ENCODE data around the gene FTO.

FTO gene

DNA sequence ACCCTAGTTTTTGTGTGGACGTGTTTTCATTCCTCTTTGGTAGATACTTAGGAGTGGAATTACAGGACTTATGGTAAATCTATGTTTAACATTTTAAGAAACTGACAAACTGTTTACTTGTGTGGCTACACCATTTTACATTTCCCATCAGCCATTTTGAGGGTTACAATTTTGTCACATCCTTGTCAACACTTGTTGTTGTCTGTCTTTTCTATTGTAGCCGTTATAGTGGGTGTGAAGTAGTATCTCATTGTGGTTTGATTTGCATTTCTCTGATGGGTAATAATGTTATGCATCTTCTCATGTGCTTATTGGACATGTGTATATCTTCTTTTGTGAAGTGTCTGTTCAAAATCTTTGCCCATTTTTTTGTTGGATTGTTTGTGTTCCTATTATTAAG is 4.5 kb downstream of the FTO start:
- FAIRE-seq = no peak

DNA sequence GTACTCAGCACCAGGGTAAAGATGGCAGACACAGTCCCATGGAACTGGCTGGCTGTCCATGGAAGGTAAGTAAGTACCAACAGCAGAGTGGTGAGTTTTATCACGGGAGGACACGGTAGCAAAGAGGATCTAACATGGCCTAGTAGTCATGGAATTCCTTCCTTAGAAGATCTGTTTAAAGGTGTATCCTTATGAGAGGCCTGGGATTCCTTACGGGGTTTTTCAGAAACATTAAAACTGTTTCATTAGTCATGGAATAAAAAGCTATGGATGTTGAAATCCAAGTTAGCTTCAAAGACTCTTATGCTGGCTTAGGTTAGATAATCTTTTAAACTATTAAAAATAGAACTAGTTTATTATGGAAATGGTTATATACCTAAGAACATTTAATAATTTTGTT is 7.4 kb downstream of the FTO start:
- no peak for DNase-seq (ENCODE audit: low spot score)
- FAIRE-seq = no peak

More for the DNA sequence above, 4.5 kb downstream of the FTO start:
- DNase-seq (ENCODE audit: low spot score) = no peak

DNA sequence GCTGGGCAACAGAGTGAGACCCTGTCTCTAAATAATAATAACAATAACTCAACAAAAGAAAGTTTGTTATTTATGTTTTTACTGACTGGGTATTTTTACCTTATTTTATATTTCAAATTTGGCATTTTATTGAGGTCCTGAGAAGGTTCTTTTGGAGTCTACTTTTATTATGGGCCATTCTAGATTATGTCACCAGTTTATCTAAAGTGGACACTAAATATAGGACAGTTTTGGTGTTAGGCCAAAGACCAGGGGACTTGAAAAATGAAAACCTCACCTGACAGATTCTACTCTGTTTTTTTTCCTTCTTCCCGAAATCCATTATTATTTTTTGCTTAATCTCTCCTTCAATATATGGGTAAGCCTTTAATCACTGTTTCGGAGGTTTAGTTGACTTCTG is 8.1 kb downstream of the FTO start:
- no peak for DNase-seq (ENCODE audit: low spot score)
- FAIRE-seq = no peak

DNA sequence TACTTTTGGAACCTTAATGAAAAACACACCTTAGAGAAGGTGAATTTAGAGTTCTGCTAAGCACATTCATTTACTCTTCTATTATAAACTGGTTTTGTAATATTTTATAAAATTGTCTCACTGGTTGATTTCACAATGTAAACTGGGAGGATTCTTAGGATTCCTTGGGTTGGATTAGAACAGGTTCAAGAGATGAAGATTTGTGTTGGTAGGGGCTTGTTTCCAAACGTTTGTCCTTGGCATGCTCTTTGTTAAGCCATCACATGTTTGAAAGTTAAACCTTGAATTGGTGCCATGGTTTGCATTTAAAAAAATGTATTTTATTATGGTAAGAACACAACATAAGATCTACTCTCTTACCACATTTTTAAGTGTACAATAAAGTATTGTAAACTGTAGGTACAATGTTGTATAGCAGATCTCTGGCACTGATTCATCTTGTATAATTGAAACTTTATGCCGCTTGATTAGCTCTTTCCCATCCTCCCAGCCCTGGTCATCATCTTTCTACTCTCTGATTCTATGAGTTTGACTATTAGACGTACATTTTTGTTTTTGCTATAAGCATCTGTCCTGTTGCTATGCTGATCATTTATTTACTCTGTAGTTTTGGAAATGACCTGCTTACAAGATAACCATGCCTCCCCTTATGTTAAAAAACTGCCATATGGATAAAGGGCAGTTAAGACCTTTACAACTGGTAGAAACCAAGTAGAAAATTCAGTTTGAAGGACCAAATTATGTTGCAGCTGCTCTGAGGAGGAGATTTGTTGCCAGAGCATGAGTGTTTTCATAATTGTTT is 9.6 kb downstream of the FTO start:
- DNase-seq (ENCODE audit: low spot score) (no peak), FAIRE-seq (no peak)

DNA sequence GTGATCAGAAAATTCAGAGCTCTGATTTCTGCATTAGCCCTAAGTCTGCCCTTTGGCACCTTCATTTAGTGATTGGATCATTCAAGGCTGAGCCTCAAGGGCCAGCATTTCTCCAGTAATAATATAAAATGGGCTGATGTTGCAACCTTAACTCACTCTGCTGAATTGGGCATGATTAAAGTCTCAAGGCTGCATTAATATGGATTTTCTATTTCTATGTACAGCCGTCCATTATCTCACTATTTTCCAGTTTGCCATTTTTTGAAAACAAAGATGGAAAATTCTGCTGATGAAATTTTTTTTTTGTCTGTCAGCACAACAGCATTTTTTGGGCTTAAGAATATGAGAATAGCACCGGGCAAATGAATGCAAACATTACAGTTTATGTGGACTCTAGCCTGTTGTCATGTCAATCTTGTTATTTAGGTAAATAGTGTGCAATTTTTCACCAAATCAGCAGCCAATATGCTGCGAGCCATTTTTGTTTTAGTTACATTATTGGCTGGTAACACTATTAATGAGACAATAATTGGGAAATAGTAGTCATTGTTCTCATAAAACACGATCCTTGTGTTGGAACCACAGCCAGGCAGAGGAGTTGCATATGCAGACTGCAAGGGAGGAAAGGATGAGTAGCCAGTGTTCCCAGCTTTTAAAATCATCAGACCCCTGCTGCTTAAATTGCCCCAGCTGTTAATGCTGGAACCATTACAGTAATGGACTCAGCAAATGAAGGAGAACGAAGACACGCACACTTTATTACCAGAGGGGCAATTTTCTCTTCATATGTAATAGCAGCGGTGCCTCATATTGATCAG is 10.5 kb downstream of the FTO start:
- FAIRE-seq = no peak
- no peak for DNase-seq (ENCODE audit: low spot score)

DNA sequence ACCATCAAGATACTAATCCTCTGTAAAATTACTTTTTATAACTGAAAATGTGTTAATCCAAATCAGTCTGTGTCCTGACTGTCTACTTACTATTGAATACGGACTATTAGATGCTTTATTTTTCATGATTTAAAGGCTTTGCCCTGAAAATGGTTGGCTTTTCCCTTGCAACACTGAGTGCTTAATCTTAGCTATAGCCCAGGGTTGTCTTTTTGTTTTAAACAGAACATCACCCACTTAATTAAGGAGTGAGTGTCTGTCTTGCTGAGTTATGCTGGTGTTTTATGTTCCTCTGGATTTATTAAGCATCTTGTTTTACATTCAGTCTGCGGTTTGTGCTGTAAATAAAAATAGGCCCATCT is 11.0 kb downstream of the FTO start:
- FAIRE-seq = no peak

DNA sequence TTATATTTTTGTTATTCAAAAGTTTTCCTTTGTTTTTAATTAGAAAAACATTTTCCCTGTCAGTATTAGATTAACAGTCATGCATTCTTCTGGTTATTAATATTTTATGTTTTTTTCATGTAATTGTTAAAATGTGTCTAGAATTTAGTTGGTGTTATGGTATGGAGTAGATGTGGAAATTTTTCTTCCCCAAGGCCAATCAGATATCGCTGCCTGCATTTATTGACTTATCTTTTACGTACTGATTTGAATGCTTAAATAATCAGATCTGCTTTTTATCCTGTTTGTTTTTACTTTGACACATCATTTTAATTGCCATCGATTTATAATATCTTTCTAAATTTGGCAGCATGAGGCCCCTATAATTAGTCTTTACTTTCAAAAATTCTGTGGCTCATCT is 13.6 kb downstream of the FTO start:
- no peak for DNase-seq (ENCODE audit: low spot score)
- FAIRE-seq = no peak

More for the DNA sequence above, 11.0 kb downstream of the FTO start:
- DNase-seq (ENCODE audit: low spot score) = no peak

DNA sequence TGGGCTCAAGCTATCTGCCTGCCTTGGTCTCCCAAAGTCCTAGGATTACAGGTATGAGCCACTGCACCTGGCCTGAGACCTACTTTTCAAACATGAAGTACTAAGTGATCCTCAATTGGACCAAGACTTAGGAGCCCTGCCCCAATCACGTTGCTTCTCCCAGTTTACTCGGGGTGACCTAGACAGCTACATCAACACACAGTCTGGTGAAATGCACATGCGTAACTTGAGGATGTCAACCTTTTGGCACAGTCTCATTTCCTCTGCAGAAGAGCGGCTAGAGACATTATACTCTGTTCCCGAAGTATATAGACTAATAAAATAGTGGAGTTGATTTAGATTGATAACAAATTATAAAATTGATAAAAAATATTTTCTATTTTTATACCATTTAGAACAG is 17.1 kb downstream of the FTO start:
- DNase-seq (ENCODE audit: low spot score) = no peak
- no peak for FAIRE-seq

DNA sequence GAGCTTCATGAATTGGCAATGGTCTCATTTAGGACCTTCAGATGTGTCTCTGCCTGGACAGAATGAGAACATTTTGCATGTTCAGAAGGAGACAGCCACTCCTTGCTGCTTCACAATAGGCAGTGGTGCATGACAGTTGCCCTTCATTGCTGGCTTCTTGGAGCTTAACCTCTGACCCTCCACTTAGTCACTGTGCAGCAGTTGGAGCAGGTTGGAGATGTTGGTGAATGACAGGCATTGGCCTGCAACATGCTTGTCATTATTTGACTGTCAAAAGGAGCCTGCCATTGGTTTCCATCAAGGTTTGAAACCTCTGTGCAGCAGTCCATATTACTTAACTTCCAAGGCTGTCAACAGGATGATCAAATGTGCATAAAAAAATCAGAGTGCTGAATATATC is 22.7 kb downstream of the FTO start:
- FAIRE-seq = peak; percentile 97
- peak; percentile 82 for DNase-seq (ENCODE audit: low spot score)

DNA sequence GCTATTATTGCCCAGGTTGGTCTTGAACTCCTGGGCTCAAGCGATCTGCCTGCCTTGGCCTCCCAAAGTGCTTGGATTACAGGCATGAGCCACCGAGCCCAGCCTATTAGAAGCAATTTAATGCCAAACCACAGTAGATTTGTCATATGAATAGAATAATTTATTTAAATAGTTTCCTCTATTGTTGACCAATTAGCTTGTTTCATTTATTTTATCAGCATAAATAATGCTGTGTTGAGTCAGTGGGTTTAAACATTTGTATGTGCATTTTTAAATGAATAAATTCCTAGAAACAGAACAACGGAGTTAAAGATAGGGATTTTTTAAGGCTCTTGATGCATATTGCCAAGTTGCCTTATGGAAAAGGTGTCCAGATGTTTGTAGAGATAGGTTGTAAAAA is 26.7 kb downstream of the FTO start:
- DNase-seq (ENCODE audit: low spot score) = no peak
- FAIRE-seq = no peak

DNA sequence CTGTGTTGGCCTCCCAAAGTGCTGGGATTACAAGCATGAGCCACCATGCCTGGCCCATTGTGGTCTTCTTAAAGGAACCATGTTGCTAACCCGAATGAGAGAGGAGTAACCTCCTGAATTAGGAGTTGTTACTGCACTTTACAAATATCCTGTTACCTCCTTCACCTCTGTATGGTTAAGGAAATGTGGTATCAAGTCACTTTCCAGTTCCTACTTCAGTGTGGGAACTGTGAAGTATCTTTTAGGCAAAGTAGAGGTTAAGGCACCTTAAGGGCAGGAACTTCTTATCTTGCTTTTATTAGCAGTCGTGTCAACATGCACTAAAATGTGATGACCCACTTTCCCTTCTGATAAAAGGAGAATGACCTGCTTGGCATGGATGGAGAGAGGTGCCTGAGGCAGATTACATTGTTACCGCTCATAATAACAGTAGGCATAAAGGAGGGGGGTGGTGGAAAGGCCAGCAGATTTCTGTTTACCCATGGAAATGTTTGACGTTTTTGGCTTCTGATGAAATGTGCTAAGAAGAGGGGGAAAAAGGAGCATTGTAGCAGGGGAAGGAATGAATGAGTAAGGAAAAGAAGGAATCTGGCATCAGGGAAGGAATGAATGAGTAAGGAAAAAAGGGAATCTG is 28.5 kb downstream of the FTO start:
- no peak for FAIRE-seq
- DNase-seq (ENCODE audit: low spot score) = no peak

DNA sequence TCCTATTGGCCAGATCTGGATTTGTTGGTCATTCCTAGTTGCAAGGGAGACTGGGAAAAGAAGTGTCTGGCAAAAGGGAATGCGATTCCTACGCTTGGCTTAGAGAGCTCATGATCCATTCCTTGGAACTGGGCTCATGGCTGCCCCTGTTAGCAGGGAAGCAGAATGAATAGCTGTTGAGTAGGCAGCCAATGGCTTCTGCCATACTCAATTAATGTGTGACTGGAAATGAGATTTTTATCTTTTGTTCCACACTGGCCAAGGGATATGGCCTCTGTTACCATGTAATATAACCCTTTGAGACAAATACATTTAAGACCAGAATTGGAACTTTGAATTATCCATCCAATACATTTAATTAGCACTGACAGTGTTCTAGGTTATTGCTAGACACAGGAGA is 31.0 kb downstream of the FTO start:
- FAIRE-seq (no peak), DNase-seq (ENCODE audit: low spot score) (no peak)

DNA sequence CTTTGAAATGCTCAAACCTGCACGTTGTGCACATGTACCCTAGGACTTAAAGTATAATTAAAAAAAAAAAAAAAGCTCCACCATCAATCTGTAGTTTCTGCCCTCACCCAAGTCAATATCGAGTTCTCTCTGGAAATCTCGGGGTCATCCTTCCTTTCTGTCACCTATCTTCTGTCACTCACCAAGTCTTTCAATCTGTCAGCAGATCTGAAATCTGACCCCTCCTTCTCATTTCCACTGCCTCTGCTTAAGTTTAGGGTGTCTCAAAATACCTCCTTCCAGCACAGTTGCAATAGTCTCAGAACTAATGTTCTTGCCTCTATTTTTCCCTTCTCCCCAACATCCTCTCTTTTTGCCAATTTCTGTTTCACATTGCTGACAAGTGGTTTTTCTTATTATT is 32.3 kb downstream of the FTO start:
- no peak for DNase-seq (ENCODE audit: low spot score)
- no peak for FAIRE-seq

DNA sequence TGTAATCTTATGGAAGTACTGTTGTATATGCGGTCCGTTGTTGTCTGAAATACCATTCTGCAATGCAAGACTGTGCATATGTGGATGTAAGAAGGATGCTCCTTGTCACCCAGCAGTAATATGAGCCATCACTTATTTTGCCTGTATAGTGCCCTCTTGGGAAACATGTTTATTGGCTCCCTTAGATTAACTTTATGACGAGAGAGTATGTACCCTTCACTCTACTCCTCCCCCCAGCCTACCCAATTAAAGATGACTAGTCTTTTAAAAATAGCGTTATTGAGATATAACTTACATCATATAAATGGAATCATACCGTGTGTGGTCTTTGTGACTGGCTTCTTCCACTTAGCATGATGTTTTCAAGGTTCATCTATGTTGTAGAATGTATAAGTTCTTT is 33.6 kb downstream of the FTO start:
- DNase-seq (ENCODE audit: low spot score) (no peak), FAIRE-seq (no peak)

DNA sequence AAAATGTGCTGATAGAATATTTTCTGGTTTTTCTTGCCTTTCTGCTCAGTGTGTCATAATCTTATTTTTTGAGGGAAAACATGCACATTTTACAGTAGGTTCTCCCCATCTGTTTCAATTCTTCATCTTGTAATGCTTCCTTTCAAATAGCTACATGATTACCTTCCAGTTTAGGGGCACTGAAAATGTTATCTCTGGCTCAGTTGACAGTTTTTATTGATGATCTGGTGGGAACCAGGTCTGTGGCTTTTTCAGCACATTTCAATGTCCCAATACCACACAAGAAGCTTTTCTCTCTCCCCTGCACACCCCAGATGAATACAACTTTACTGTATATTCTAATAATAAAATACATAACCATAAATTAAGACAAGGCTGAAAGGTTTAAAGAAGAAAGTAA is 36.5 kb downstream of the FTO start:
- DNase-seq (ENCODE audit: low spot score) (no peak), FAIRE-seq (no peak)

DNA sequence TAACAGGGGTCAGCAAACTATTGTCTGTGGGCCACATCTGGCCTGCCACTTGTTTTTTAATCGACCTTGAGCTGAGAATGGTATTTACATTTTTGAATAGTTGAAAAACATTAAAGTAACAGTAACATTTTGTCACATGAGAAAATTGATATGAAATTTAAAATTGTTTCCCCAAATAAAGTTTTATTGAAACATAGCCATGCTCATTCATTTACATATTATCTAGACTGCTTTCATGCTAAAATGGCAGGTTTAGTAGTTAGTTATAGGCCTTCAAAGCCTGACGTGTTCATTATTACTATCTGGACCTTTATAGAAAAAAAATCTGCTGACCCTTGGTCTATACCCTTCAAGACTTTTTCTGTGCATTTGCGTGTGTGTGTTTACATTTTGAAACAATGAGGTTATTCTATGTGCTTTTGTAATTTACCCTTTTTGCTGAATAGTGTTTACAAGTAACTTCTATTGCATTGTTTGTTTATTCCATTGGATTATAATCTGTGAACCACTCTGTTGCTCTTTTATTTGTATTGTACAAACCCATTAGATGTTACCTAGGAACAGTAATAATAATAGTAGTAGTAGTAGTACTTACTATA is 37.1 kb downstream of the FTO start:
- DNase-seq (ENCODE audit: low spot score) (no peak), FAIRE-seq (no peak)

DNA sequence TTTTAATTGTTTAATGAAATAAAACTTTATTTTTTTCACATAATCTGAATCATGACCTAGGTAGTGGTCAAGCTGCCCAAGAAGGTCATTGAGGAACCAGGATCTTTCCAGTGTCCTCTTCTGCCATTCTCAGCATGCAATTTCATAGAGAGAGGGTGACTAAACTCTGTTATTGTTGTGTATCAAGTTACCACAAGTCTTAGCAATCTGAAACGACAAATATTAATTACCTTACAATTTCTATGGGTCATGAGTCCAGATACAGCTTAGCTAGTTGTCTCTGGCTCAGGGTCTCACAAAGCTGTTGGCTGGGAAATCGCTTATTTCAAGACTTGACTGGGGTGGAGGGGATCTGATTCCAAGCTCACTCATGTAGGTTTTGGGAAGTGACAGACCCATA is 37.6 kb downstream of the FTO start:
- DNase-seq (ENCODE audit: low spot score) (no peak), FAIRE-seq (no peak)

DNA sequence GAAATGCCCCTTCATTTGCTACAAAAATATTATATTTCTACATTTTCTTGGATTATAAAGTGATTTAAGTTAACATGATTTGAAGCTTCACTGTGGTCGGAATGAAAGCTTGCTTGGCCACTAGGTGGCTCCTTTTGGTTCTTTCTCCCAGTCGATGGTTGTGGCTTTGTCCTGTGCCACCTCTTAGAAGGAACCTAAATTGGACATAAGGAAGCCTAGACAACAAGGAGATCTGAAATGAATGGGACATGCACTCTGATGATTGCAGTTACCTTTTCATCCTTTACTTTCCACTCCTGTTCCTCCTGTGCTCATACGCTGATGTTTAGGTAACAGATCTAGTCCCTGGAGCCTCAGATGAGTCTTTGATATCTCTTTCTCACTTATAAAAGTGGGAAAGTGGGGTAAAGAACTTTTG is 39.2 kb downstream of the FTO start:
- peak; percentile 32 for FAIRE-seq
- no peak for DNase-seq (ENCODE audit: low spot score)

DNA sequence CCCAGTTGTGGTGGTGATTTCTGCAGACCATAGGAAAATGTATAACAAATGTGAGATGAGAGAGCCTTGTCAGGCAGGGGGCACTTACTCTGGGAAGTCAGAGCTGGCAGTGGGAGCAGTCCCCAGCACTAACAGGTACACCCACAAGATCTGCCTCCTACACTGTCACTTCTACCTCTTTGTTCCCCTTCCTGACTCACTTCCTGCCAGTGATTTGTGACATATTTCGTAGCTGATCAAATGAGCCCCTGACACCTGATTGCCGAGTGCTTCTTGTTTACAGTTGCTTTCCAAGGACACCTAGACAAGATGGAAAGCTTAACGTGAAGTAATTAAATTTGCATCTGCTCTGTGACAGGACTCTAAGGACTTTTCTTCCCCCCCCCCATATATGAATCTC is 40.5 kb downstream of the FTO start:
- DNase-seq (ENCODE audit: low spot score) (peak; percentile 54), FAIRE-seq (peak; percentile 32)

DNA sequence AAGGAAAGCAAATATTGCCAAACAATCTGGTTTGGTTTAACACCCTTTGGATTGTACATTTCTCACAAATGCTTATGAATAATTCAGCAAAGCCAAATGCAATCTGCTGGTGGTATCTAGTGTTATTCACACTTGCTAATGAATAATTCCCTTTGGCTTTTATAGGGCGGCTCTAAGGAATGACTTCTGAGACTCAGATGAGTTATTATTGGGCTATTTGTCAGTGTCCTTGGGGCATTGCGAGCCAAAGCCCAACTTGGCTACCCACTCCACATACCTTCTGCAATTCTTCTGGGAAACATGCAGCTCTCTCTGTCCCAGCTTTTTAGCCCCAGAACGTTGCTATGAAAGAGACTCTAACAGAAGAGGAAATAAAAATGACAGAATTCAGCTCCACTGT is 41.1 kb downstream of the FTO start:
- DNase-seq (ENCODE audit: low spot score) (peak; percentile 67), FAIRE-seq (no peak)

DNA sequence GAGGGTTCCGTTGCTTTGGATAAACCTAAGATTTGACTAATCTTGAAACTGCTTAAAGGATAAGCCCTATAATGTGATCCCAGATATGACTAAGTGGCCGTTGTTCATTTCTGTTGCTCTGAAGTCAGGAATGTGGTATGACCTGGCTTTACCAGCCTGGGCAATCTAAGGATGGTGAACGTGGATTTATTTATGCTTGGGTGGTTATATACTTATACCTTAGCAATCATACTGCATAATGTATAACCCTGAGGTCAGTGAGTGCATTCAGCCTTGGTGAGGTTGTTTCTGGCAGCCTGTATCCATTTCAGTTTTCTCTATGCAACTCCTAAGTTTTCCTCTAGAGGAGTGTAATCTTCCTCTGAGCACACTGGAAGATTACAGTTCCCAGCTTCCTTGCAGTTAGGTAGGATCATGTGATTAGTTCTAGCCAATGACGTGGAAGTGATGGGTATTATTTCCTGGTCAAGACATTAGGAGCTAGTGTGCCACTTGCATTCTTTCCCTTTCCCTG is 41.9 kb downstream of the FTO start:
- FAIRE-seq (peak; percentile 99), DNase-seq (ENCODE audit: low spot score) (peak; percentile 99)

DNA sequence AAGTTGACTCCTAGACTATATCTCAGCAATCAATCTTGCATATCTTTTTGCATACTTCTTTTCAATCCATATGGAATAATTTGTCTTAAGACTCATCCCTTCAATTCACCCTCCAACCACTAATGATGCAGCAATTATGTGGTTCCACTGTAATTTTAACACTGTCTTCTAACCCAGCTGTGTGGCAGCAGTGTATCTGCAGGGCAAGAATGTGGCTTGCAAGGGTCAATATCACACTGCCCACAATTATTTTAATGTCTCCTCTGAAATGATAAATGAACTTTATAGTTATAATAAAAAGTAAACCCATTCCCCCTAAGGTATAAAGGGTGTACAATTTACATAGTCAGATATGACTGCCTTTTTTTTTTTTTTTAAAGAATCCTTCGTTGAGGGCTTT is 48.6 kb downstream of the FTO start:
- FAIRE-seq (peak; percentile 33), DNase-seq (ENCODE audit: low spot score) (no peak)
